ENCODE results near the gene CAMK1.
"Not testable (repeated sequence)": the region's sequence is repeated elsewhere in the genome, so short reads cannot be mapped to it uniquely, and the experiment has no call there.

Gene CAMK1

DNA sequence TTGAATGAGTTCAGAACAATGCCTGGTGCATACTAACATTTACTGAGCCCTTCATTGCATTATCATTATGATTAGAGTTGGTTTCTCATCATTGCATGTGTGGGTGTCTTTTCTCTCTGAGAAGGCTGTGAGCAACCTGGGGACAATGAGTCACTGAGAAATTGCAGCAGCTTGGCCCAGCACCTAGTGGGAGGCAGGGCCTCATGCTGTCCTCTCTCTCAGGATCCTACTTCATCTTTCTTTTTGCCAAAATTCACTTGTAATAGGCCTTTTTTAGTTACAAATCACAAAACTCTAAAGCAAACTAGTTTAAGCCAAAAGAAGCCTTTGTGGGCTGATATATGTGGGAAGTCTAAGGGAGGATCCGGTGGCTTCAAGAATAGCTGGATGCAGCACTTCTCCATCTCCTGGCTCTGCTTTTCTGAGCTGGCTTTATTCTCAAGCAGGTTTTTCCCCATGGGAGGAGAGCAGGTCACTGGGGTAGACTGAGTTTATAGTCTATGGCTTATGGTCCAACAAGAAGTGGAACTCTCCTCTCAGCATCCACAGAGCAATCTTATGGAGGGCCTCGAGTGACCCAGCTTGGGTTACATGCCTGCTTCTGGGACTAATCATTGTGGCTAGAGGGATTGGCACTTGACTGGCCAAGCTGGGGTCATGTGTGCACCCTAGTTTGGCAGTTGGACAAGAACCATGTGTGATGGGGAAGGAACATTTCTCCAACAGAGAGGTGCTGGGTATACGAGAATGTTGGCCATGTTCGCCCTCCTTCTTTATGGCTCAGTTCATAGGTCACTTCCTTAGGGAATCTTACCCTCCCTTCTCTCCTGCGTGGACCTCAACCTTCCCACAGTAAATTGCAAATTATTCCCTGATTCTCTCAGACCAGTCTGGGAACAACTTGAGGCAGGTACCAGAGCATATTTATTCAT is 8.7 kb upstream of the CAMK1 start:
- no peak overlapping the region for H3K4me3 ChIP-seq (ENCODE audit: control insufficient read depth, low read depth, low read length)
- TF ChIP-seq, protein P1, sequence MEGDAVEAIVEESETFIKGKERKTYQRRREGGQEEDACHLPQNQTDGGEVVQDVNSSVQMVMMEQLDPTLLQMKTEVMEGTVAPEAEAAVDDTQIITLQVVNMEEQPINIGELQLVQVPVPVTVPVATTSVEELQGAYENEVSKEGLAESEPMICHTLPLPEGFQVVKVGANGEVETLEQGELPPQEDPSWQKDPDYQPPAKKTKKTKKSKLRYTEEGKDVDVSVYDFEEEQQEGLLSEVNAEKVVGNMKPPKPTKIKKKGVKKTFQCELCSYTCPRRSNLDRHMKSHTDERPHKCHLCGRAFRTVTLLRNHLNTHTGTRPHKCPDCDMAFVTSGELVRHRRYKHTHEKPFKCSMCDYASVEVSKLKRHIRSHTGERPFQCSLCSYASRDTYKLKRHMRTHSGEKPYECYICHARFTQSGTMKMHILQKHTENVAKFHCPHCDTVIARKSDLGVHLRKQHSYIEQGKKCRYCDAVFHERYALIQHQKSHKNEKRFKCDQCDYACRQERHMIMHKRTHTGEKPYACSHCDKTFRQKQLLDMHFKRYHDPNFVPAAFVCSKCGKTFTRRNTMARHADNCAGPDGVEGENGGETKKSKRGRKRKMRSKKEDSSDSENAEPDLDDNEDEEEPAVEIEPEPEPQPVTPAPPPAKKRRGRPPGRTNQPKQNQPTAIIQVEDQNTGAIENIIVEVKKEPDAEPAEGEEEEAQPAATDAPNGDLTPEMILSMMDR (conservative IDR thresholded peaks at IDR 0.05; ENCODE audit: control insufficient read depth, insufficient read depth, low read depth, low read length), result no peak
- peak; percentile 85 for DNase-seq (ENCODE audit: low read depth)

DNA sequence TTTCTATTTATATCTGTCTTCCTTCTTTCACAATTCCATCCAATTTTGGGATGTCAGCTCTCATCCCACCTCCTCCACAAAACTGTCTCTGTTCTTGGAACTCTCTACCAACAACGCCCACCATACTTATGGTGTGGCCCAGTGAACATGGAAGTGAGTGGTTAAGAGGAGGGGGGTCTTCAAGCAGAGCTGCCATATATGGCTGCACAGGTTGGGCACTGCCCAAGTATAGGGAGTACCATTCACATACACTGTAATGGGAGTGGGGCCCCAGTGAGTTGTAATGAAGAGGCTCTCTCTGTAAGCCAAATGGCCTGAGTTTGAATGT is 7.9 kb upstream of the CAMK1 start:
- TF ChIP-seq, protein P1 (conservative IDR thresholded peaks at IDR 0.05; ENCODE audit: control insufficient read depth, insufficient read depth, low read depth, low read length), result no peak
- no peak overlapping the region for H3K4me3 ChIP-seq (ENCODE audit: control insufficient read depth, low read depth, low read length)
- no peak for DNase-seq (ENCODE audit: low read depth)

DNA sequence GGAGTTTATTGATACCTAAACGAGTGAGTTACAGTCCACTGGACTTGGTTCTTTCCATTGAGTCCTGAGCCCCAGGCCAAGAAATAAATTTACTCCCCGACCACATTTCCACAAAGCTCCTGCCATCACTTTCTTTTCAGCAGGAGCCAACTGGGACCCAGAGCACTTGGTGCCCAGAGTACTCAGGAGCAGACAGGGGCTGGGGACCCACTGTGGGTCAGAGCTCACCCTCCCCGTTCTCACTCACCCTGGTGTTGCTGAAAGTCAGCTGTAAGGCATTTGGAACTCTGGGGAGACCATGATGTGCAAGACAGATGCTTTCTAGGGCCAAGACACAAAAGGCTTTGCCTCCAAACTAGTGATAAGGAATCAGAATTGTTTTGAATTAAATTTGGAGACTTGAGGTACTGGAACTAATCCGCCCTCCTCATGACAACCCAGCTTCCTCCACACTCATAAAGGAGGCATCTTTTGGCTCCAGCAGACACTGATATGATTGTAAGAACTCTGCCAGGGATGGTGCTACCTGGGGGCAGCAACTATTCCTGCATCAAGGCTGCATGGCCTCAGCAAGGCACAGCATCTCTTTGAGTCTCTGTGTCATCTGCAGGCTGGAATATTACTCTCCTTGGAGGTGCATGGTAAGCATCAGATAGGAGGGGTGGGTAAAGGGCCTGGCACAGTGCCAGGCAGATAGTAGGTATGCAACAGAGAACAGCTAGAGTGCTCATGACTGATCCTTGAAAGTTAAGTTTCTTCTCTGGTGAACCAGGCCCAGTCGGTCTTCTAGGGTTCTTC is 7.3 kb upstream of the CAMK1 start:
- TF ChIP-seq, protein P1 (conservative IDR thresholded peaks at IDR 0.05; ENCODE audit: control insufficient read depth, insufficient read depth, low read depth, low read length), result no peak
- H3K4me3 ChIP-seq (ENCODE audit: control insufficient read depth, low read depth, low read length), result no peak overlapping the region

DNA sequence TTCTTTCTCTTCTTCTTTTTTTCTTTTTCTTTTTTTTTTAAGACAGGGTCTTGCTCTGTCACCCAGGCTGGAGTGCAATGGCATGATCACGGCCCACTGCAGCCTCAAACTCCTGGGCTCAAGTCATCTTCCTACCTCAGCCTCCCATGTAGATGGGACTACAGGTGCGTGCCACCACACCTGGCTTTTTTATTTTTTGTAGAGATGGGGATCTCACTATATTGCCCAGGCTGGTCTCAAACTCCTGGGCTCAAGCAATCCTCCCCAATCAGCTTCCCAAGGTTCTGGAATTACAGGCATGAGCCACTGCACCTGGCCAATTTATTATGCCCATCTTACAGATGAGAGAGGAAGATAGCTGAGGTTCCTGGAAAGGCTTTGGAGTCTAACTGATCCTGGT is 1.3 kb upstream of the CAMK1 start:
- DNase-seq (ENCODE audit: low read depth); H3K4me3 ChIP-seq (ENCODE audit: control insufficient read depth, low read depth, low read length): not testable (repeated sequence)

More for the DNA sequence above, 7.3 kb upstream of the CAMK1 start:
- no peak for DNase-seq (ENCODE audit: low read depth)

DNA sequence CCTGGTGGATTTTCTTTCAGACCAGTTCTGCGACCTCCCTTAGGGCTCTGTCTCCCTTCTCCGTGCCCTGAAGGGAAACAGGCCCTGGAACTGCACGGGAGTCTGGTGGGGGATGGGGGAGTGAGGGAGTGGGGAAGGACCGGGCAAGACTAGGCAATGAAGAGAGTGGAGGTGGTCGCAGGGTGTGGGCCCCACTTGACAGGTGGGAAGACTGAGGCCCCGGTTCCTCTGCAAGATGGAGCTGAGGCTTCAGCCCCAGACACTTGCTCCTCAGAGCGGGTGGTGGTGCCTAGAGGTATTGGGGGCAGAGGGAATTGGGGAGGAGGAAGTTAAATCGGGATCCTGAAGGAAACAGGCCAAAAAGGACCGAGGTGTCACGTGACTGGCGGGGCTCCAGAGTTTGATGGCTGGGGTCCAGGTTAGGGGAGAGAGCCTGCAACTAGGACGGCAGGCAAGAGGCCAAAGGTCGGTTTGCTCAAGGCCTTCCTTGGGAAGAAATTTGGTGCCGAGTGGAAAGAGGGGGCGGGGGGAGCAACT is 597 bp upstream of the CAMK1 start:
- peak; percentile 60 for DNase-seq (ENCODE audit: low read depth)
- peak overlapping the region; percentile 59 for H3K4me3 ChIP-seq (ENCODE audit: control insufficient read depth, low read depth, low read length)
- TF ChIP-seq, protein P1 (conservative IDR thresholded peaks at IDR 0.05; ENCODE audit: control insufficient read depth, insufficient read depth, low read depth, low read length), result no peak

DNA sequence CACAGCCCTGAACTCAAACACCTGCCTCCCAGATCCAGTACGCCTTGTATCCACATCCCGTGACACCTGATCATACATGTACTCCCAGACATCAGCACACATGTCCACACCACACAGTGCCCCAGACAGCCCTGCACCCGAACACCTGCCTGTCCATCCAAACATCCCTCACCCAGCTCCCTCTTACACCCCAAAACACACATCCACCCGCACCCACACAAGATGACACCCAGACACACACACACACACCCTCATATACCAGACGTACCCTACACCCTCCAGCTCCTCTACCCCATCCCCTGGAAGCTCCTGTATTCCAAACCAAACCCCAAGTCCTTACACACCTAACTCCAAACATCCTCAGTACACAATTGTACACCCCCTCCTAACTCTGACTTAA is 735 bp downstream of the CAMK1 start:
- TF ChIP-seq, protein P1 (conservative IDR thresholded peaks at IDR 0.05; ENCODE audit: control insufficient read depth, insufficient read depth, low read depth, low read length), result no peak

More for the DNA sequence above, 735 bp downstream of the CAMK1 start:
- no peak for DNase-seq (ENCODE audit: low read depth)
- peak overlapping the region; percentile 59 for H3K4me3 ChIP-seq (ENCODE audit: control insufficient read depth, low read depth, low read length)

All from fibroblast of mammary gland (primary cell).